HEK293 (cell line): ENCODE data around the gene SPON2.
A peak's percentile ranks its signal among the peaks of the same experiment; 100 is the strongest.

ENCODE experiments used
- CTCF ChIA-PET: fragments of 350-600 bp; formaldehyde crosslinking; extraction: SDS; loops from one replicate; lab custom pipeline; 2021; ENCODE audit warnings: antibody characterized with exemption; lab: Yijun Ruan, JAX
- POLR2A ChIA-PET: fragments of 300-600 bp; formaldehyde crosslinking; extraction: SDS; loops from one replicate; lab custom pipeline; 2020; ENCODE audit warnings: antibody characterized with exemption, inconsistent platforms; lab: Yijun Ruan, JAX
- H3K27ac ChIP-seq: fragments of 200-500 bp; sonication (Bioruptor generic); 2 replicates; pipeline ENCODE4 v1.5.1; 2014; ENCODE audit warnings: low read depth, low read length, control low read depth, inconsistent platforms; ENCODE audit errors: extremely low read depth
- H3K36me3 ChIP-seq, 2 experiments: fragments of 200-500 bp in 1 of 2; sonication (Bioruptor generic) in 1 of 2; 1 replicate in 1 of 2; 2 replicates in 1 of 2; pipeline ENCODE4 v1.5.1; 2014 to 2017; ENCODE audit warnings: inconsistent platforms in 2 of 2, low read length in 2 of 2; ENCODE audit not compliant: control insufficient read depth in 2 of 2, insufficient read depth in 1 of 2
- H3K4me1 ChIP-seq: fragments of 200-500 bp; sonication (Bioruptor generic); 2 replicates; pipeline ENCODE4 v1.5.1; 2014; ENCODE audit warnings: mild to moderate bottlenecking, low read length, inconsistent platforms; ENCODE audit not compliant: control insufficient read depth, insufficient read depth
- H3K4me3 ChIP-seq: 2 replicates; pipeline ENCODE4 v1.5.1; 2011; ENCODE audit warnings: low read depth, mild to moderate bottlenecking, control low read depth, low read length, moderate library complexity
- H3K9me3 ChIP-seq: fragments of 200-500 bp; sonication (Bioruptor generic); 2 replicates; pipeline ENCODE4 v1.5.1; 2014; ENCODE audit warnings: low read depth, low read length, inconsistent platforms; ENCODE audit not compliant: control insufficient read depth, insufficient read depth
- GLI2 ChIP-seq: fragments of 450-650 bp; formaldehyde crosslinking; IDR thresholded peaks from 2 replicates; pipeline ENCODE4; 2017; ENCODE audit warnings: missing biosample characterization, missing genetic modification characterization, low read depth, borderline replicate concordance
- SALL2 ChIP-seq: fragments of 450-650 bp; formaldehyde crosslinking; IDR thresholded peaks from 2 replicates; pipeline ENCODE4 v1.5.0; 2017; ENCODE audit warnings: missing biosample characterization, mild to moderate bottlenecking, missing genetic modification characterization, borderline replicate concordance
- SETDB1 ChIP-seq: IDR thresholded peaks from one replicate; pipeline ENCODE4 v1.6.1; 2017; ENCODE audit warnings: mild to moderate bottlenecking, low read length, moderate library complexity, mixed read lengths; ENCODE audit not compliant: insufficient read length
- YY1 ChIP-seq: fragments of 450-650 bp; formaldehyde crosslinking; IDR thresholded peaks from 2 replicates; pipeline ENCODE4 v1.5.1; 2018; ENCODE audit warnings: missing biosample characterization, missing genetic modification characterization
- ZBTB1 ChIP-seq: fragments of 450-650 bp; formaldehyde crosslinking; IDR thresholded peaks from 2 replicates; pipeline ENCODE4 v1.5.1; 2016; ENCODE audit warnings: missing biosample characterization, missing genetic modification characterization
- ZFHX2 ChIP-seq: fragments of 450-650 bp; formaldehyde crosslinking; conservative IDR thresholded peaks from 2 replicates; pipeline ENCODE4 v1.5.1; 2016; ENCODE audit warnings: missing biosample characterization, missing genetic modification characterization
- ZNF157 ChIP-seq: fragments of 450-650 bp; formaldehyde crosslinking; IDR thresholded peaks from 2 replicates; pipeline ENCODE4 v1.5.1; 2016; ENCODE audit warnings: missing biosample characterization, missing genetic modification characterization
- ZNF18 ChIP-seq: fragments of 450-650 bp; formaldehyde crosslinking; IDR thresholded peaks from 2 replicates; pipeline ENCODE4 v1.5.1; 2016; ENCODE audit warnings: missing biosample characterization, missing genetic modification characterization
- ZNF24 ChIP-seq: fragments of 450-650 bp; formaldehyde crosslinking; IDR thresholded peaks from 2 replicates; pipeline ENCODE4 v1.5.1; 2016; ENCODE audit warnings: missing biosample characterization, missing genetic modification characterization
- ZNF335 ChIP-seq: fragments of 450-650 bp; formaldehyde crosslinking; conservative IDR thresholded peaks from 2 replicates; pipeline ENCODE4 v1.5.1; 2016; ENCODE audit warnings: missing biosample characterization, missing genetic modification characterization
- ZNF37A ChIP-seq: fragments of 450-650 bp; IDR thresholded peaks from 2 replicates; pipeline ENCODE4 v1.5.1; 2018; ENCODE audit warnings: missing biosample characterization, missing genetic modification characterization
- ZNF426 ChIP-seq: fragments of 450-650 bp; formaldehyde crosslinking; IDR thresholded peaks from 2 replicates; pipeline ENCODE4 v1.5.1; 2017; ENCODE audit warnings: missing biosample characterization, missing genetic modification characterization, mild to moderate bottlenecking, inconsistent platforms, moderate library complexity
- ZNF488 ChIP-seq: fragments of 450-650 bp; formaldehyde crosslinking; IDR thresholded peaks from 2 replicates; pipeline ENCODE4 v1.5.1; 2016; ENCODE audit warnings: missing biosample characterization, missing genetic modification characterization
- ZNF624 ChIP-seq: fragments of 450-650 bp; formaldehyde crosslinking; IDR thresholded peaks from 2 replicates; pipeline ENCODE4 v1.5.1; 2017; ENCODE audit warnings: missing biosample characterization, missing genetic modification characterization
- ZNF843 ChIP-seq: fragments of 450-650 bp; formaldehyde crosslinking; IDR thresholded peaks from 2 replicates; pipeline ENCODE4 v1.5.1; 2016; ENCODE audit warnings: missing biosample characterization, missing genetic modification characterization
- TF ChIP-seq, protein P1 (sequence below): fragments of 450-650 bp; formaldehyde crosslinking; IDR thresholded peaks from 2 replicates; pipeline ENCODE4 v1.5.1; 2016; ENCODE audit warnings: missing biosample characterization, missing genetic modification characterization
- TF ChIP-seq, protein P2 (sequence below): fragments of 450-650 bp; formaldehyde crosslinking; IDR thresholded peaks from 2 replicates; pipeline ENCODE4 v1.5.1; 2016; ENCODE audit warnings: missing biosample characterization, missing genetic modification characterization

Gene SPON2

GRCh38 chr4:1176398-1177273 is 4.3 kb upstream of the SPON2 start:
- H3K27ac ChIP-seq = no peak overlapping the region
- TF ChIP-seq ZNF24 (tag by site-specific recombination) (0 out of 2 replicates have a peak, but pooled peaks have one; percentile 64), ZNF488 (tag by site-specific recombination) (no peak)
- POLR2A ChIA-PET = no interaction called here

DNA sequence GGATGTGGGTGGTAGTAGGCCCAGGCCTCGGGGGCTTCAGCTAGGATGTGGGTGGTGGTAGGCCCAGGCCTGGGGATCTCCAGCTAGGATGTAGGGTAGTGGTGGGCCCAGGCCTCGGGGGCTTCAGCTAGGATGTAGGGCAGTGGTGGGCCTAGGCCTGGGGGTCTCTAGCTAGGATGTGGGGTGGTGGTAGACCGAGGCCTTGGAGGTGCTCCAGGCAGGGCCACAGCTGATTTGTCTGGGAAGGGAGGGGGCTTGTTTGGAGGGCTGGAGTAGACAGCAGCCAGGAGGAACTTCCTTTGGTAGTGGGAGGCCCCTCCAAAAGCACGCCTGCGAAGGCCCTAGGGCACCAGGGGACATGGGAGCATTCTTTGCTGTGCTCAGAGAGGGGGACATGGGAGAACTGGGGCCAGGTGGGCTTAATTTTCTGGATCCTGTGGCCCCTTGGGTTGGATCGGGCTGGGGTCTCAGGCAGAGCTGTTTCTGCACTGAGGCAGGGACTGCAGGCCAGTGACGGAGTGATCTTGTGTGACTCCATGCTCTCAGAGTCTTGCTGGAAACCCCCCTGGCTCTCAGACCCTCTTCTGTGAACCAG is 3.3 kb upstream of the SPON2 start:
- TF ChIP-seq GLI2 (tag by site-specific recombination) (no peak), ZNF37A (tag by site-specific recombination) (no peak), YY1 (no peak), ZNF624 (tag by site-specific recombination) (no peak), ZNF843 (tag by site-specific recombination) (no peak), ZNF157 (tag by site-specific recombination) (no peak), ZBTB1 (tag by site-specific recombination) (no peak), SALL2 (tag by site-specific recombination) (no peak), ZNF426 (tag by site-specific recombination) (no peak), ZNF488 (tag by site-specific recombination) (no peak)
- TF ChIP-seq, protein P1, sequence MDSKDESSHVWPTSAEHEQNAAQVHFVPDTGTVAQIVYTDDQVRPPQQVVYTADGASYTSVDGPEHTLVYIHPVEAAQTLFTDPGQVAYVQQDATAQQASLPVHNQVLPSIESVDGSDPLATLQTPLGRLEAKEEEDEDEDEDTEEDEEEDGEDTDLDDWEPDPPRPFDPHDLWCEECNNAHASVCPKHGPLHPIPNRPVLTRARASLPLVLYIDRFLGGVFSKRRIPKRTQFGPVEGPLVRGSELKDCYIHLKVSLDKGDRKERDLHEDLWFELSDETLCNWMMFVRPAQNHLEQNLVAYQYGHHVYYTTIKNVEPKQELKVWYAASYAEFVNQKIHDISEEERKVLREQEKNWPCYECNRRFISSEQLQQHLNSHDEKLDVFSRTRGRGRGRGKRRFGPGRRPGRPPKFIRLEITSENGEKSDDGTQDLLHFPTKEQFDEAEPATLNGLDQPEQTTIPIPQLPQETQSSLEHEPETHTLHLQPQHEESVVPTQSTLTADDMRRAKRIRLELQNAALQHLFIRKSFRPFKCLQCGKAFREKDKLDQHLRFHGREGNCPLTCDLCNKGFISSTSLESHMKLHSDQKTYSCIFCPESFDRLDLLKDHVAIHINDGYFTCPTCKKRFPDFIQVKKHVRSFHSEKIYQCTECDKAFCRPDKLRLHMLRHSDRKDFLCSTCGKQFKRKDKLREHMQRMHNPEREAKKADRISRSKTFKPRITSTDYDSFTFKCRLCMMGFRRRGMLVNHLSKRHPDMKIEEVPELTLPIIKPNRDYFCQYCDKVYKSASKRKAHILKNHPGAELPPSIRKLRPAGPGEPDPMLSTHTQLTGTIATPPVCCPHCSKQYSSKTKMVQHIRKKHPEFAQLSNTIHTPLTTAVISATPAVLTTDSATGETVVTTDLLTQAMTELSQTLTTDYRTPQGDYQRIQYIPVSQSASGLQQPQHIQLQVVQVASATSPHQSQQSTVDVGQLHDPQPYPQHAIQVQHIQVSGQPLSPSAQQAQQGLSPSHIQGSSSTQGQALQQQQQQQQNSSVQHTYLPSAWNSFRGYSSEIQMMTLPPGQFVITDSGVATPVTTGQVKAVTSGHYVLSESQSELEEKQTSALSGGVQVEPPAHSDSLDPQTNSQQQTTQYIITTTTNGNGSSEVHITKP = no peak
- TF ChIP-seq, all 188 proteins: peak for 0
- H3K36me3 ChIP-seq = no peaks in the 10 kb centered on the region
- ChIA-PET CTCF (no interaction called here), POLR2A (no interaction called here)
- no peaks in the 10 kb centered on the region for H3K4me1 ChIP-seq
- no peaks in the 10 kb centered on the region for H3K9me3 ChIP-seq
- no peak overlapping the region for H3K27ac ChIP-seq
- H3K4me3 ChIP-seq = no peak overlapping the region

More at GRCh38 chr4:1176398-1177273, 4.3 kb upstream of the SPON2 start:
- no peaks in the 10 kb centered on the region for H3K36me3 ChIP-seq
- no peak overlapping the region for H3K4me3 ChIP-seq
- no peaks in the 10 kb centered on the region for H3K4me1 ChIP-seq
- CTCF ChIA-PET = no interaction called here
- no peaks in the 10 kb centered on the region for H3K9me3 ChIP-seq

DNA sequence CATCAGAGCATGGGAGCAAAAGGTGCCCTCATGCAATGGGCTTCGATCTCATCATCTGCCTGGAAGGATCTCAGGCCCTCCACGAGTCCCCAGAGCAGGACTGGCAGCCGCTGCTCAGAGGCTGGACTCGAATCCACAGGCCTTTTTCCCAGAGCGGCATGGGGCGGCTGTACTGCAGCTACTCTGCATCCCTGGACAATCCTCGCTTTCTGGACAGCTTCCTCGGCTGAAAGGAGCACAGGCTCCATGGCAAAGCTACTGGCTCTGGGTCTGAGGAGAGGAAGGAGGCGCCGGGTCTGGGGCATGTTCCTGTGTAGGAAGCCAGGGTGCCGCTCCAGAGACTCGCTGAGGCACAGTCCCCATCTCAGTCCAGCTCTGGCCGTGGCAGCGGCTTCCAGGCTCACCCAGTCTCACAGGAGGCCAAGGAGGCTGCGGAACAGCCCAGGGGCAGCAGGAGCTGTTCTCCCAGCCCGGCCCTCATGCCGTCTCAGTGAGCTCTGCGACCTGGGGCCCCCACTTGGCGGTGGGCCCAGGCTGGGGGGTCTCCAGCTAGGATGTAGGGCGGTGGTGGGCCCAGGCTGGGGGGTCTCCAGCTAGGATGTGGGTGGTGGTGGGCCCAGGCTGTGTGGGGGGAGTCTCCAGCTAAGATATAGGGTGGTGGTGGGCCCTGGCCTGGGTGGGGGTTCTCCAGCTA is 2.7 kb upstream of the SPON2 start:
- H3K9me3 ChIP-seq = no peaks in the 10 kb centered on the region
- H3K36me3 ChIP-seq = no peaks in the 10 kb centered on the region
- no peak overlapping the region for H3K4me3 ChIP-seq
- H3K4me1 ChIP-seq = no peaks in the 10 kb centered on the region
- H3K27ac ChIP-seq = no peak overlapping the region
- POLR2A ChIA-PET = no interaction called here
- CTCF ChIA-PET = no interaction called here
- TF ChIP-seq ZBTB1 (tag by site-specific recombination) (no peak), ZNF335 (no peak), ZFHX2 (peak; percentile 34; the same call in 1 of the 2 replicates), ZNF37A (tag by site-specific recombination) (no peak), SETDB1 (no peak), ZNF18 (tag by site-specific recombination) (no peak)
- TF ChIP-seq, protein P2, sequence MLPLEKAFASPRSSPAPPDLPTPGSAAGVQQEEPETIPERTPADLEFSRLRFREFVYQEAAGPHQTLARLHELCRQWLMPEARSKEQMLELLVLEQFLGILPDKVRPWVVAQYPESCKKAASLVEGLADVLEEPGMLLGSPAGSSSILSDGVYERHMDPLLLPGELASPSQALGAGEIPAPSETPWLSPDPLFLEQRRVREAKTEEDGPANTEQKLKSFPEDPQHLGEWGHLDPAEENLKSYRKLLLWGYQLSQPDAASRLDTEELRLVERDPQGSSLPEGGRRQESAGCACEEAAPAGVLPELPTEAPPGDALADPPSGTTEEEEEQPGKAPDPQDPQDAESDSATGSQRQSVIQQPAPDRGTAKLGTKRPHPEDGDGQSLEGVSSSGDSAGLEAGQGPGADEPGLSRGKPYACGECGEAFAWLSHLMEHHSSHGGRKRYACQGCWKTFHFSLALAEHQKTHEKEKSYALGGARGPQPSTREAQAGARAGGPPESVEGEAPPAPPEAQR (tag by site-specific recombination) = no peak
